NAMALWA (cell line): Measurements from ENCODE around the gene LHX3.

ENCODE experiments used
- DNase-seq: peaks from one replicate; pipeline ENCODE4 v3.0.0-alpha.2; 2015; ENCODE audit warnings: low spot score

Gene LHX3

DNA sequence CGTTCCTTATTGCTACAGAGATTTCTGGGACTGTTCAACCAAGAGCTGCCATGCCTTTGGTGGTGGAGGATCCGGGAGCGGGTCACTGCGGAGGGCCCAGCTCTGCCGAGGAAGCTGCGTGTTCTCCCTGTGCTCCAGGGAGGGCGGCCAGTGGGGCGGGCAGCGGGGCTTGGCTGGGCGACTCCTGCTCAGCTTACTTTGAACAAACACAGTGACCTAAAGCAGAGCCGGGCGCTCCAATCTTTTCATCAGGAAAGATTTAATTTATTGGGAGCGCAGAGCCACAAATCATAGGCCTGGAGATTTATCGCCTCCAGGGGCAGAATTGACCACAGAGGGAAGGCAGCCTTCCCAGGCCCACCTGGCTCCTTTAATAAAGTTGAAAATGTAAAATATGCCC is 27.7 kb downstream of the LHX3 start:
- DNase-seq, result no peak

- no peak for DNase-seq
Observed at GRCh38 chr9:136175616-136176197, 29.2 kb downstream of the LHX3 start.

GRCh38 chr9:136174779-136175615 is 29.9 kb downstream of the LHX3 start:
- no peak for DNase-seq

DNA sequence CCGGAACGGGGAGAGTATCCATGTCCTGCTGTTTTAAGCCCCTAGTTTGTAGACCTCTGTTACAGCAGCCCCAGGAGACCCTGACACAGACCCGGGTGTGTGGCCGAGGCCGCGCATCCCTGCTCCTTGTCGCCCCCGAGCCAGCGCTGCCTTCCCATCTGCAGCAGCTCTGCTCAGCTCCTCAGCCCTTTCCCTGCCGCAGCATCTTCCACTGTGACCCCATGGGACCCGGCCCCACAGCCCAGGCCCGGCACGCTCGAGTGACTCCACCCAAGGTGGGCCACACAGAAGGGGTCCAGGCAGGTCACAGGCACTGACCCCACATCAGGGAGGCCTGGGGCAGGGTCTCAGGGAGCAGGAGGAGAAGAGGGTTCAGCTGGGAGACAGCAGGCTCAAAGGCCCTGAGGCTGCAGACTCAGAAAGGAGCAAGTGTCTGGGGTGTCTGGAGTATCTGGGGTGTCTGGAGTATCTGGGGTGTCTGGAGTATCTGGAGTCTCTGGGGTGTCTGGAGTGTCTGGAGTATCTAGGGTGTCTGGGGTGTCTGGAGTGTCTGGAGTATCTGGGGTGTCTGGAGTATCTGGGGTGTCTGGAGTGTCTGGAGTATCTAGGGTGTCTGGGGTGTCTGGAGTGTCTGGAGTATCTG is 31.2 kb downstream of the LHX3 start:
- DNase-seq, result no peak

DNA sequence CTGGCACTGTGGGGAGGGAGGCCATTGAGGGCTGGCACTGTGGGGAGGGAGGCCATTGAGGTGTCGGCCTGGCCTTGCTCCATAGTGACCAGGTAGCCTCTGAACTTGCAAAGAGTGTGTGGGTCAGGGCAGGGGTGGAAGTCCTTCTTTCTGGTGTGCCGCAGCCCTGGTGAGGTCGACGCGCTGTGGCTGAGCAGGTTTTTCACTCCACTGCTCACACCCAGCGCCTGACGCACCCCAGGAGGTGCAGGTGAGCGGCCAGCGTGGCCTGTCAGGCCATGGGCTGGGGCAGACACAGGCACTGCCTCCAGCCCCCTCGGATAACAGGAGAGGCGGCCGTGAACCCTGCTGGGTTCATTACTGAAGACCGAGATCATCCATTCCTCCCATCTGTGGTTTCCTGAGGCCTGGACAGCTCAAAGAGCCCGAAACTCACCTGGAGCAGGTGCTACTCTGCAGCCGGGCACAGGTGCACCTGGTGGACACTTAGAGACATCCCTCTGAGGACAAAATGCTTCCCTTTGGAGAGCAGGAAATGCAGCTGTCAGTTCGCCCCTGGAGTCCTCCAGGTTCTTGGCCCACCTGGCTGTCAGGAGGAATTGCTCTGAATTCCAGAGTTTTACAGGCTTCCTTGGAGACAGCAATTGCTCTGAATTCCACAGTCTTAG is 32.4 kb downstream of the LHX3 start:
- DNase-seq, result no peak

DNA sequence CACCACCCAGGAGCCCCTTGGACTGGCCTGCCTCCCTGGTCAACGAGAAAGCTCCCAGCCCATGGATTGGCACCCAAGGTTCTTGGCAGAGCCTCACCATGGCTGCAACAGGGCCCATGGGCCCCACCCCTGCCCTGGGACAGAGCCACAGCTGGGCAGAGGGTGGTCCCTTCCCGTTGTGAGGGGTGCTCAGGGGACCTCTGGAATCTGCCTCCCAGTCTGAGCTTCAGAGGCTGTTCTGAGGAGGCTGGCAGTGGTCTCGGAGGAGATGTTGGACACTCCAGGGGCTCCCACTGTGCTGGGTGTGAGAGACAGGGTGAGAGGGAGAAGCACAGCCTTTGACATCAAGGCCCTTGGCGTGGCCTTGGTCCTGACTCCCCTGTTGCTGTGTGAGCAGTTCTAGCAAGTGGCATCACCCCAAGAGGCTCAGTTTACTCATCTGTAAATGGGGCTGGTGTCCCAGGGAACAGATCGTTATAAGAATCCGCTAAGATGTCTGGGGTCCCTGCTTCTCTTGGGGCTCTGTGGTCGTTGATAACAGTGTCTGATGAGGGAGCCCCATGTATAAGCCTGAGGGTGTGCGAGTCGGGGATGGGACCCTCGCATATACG is 33.0 kb downstream of the LHX3 start:
- no peak for DNase-seq

GRCh38 chr9:136171009-136171800 is 33.7 kb downstream of the LHX3 start:
- no peak for DNase-seq

DNA sequence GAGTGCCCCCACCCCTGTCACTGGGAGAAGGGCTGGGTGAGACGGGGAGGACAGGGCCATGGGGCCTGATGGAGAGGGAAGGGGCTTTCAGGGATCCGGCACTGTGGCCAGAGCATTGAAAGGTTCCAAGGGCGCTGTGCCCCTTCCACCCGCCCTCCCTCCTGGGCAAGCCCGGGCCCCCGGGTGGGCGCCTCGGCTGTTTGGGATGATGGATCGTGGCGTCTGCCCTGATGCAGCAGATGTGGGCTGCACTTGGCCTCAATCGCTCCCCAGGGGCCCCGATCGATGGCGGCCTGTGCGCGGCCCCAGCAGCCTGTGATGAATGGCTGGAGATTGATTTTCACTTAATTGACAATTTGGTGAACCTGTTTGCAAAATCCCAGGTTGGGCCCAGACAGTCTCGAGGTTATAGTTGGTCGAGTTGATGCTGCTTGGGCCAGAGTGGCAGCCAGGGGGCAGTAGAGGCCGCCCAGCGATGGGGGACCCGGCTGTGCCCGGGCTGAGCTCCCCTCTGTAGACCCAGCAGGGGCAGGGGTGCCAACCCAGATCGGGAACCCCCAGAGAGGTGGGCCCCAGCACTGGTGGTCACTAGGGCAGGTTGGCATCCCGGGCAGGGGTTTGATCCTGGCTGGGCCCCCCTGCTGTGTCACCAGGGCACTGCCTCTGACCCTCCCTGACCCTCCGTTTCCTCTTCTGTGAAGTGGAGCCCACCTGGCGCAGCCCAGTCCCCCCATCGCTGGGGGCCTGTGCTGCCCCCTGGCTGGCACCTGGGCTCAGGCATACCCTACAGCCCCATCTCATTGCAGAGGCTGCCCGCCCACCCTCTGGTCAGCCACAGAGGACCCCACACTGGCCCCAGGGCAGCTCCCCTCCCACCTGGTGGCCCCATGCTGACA is 34.7 kb downstream of the LHX3 start:
- DNase-seq, result peak; percentile 69

GRCh38 chr9:136169495-136169894 is 35.4 kb downstream of the LHX3 start:
- DNase-seq, result no peak

DNA sequence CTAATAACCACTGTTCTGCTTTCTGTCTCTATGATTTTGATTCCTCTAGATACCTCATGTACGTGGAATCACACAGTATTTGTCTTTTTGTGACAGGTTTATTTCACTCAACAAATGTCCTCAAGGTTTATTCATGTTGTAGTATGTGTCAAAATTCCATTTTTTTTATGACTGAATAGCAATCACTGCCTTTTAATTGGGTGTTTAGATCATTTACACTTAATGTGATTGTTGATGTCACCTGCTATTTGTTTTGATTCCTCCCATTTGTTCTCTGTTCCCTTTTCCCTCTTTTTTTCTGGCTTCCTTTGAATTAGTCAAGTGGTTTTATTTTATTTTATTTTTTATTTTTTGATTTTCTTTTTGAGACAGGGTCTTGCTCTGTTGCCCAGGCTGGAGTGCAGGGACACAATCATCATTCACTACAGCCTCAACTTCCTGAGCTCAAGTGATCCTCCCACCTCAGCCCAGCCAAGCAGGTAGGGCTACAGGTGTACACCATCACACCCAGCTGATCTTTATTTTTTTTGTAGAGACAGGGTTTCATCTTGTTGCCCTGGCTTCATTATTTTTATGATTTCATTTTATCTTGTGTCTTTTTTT is 41.6 kb downstream of the LHX3 start:
- no peak for DNase-seq

- DNase-seq, result no peak
Observed at GRCh38 chr9:136160995-136161610, 43.8 kb downstream of the LHX3 start.

DNA sequence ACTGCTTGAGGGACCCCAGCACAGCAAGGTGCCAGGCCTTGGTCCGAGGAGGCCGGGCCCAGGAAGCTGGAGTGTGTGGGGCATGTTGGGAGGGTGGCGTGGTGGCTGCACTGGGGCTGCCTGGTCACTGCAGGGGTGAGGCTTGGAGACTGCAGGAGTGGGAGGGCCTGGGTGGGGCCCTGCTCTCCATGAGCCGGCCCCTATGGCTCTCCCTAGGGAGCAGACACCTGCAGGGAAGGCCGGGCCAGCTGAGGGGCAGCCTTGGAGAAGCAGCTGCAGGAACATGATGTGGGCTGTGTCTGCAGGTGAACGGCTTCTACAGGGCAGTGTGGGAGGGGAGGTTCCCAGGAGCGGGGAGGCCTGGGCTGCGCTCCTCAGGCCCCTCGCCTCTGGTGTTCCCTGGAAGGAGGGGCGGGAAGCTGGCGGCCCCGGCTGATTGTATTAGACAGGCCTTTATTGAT is 44.5 kb downstream of the LHX3 start:
- no peak for DNase-seq

DNA sequence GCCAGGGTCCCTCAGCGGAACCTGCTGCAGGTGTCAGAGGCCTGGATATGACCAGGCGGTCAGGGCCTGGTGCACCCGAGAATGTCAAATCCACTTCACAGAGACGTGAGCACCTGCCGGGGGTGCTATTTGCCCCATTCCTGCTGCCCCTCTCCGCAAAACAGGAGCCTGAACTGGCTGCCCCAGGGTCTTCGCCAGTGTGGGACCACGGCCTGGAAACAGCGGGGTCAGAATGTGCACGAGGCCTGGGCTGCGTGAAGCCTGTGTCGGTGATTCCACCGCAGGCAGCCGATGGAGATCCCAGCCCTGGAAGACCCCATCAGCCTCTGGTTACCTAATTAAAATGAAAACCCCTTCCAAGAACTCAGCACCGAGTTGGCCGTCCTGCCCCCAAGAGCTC is 45.1 kb downstream of the LHX3 start:
- DNase-seq, result no peak

DNA sequence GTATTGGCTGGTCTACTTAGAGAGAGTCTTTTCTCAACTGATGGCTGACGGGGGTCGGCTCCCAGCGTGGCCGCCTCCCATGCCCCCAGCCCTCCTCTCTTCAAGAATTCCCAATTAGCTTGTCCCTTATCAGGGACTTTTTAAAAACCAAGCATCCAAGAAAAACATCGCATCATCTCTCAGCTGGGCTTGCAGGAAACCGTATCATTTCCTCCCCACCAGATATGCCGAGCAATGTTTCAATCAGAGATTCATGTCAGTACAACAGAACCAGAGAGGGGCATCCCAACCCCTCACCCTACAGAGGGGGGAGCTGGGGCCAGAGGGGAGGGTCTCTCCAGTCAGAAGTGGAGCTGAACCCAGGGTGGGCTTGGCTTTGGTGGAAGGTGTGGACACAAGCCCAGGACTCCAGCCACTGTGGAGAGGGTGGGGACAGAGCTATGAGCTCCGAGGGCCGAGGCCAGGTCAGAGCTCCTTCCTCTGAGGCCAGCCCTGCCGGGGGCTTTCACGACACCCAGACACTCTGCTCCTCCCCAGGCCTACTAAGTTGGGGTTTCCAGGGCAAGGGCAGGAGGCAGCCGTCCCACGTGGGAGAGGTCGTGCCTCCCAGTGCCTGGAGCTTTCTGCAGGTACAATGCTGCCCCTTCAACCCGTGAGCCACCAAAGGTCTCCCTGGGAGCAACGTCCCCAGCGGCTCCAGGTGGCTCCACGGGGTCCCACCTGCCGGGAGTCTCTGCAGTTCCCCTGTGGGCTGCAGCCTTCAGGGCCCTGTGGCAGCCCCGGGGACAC is 47.3 kb downstream of the LHX3 start:
- no peak for DNase-seq

DNA sequence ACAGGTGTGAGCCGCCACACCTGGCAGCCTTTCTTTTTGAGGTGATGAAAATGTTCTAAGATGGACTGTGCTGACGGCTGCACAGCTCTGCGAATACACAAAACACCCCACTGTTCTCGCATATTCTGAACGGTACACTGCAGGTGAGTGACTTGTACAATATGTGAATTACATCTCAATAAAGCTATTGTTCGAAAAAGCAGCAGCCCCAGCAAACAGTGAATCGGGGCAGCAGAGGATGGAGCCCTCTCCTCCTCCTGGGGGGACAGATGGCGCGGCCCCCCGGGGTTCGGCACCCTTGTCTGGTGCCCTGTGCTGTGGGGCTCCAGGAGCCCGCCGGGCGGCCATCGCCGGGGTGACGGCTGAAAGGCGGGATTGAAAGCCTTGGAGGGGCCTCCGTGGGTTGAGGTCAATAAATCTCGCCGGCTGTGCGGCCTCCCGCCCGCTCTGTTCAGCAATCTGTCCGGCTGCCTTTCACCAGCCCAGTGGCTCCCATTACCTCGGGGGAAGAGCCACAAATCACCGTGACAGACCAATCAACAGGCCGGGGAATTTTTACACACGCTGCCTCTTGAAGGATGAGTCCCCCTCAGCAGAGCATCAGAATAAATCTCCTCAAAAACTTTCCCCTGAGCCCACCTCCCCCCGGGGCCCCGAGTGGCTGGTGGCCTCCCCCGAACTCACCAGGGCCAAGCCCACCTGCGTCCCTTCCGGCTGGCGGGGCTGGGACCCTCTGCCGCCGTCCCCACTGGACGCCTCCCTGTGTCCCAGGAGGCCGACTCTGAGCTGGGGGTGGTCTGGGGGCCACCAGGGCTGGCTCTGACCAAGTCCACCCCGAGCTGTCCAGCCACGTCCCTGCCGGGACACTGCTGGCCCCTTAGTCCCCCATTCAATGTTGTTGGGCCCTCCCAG is 48.5 kb downstream of the LHX3 start:
- no peak for DNase-seq

- no peak for DNase-seq
Observed at GRCh38 chr9:136155576-136155975, 49.4 kb downstream of the LHX3 start.

DNA sequence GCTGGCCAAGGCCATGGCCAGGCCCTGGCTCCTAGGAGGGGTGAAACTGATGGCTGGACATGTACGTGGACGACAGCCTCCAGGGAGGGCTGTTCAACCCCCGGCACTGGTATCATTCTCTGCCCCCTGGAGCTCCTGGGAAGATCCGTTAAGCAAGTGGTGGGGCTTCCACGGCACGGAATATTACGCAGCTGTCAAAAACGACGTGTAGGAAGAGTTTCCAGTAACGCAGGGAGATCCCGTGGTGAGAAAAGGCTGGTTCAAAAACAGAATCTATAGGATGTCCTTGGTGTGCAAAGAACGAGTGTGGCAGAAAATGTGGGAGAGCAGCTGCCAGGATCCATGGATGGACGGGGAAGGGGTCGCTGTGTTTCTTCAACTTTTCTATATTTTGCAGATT is 50.0 kb downstream of the LHX3 start:
- no peak for DNase-seq
